BLaER1 treated with 17β-estradiol and CSF1 and Interleukin-3, amounts not matched to agents 10 nM and 100 nM (cell line): ENCODE results near the gene TTC33.
A peak's percentile ranks its signal among the peaks of the same experiment; 100 is the strongest.

Source experiments
- H3K27ac ChIP-seq, 11 experiments: shearing (Covaris generic); formaldehyde crosslinking; 2 replicates each; pipeline ENCODE4 v1.8.1; 2022
- H3K27me3 ChIP-seq, 11 experiments: shearing (Covaris generic); formaldehyde crosslinking; 2 replicates each; pipeline ENCODE4 v1.8.1; 2022
- H3K36me3 ChIP-seq, 11 experiments: shearing (Covaris generic); formaldehyde crosslinking; 2 replicates each; pipeline ENCODE4 v1.8.1; 2022
- H3K4me1 ChIP-seq, 10 experiments: shearing (Covaris generic); formaldehyde crosslinking; 2 replicates each; pipeline ENCODE4 v1.8.1; 2022
- H3K4me2 ChIP-seq, 11 experiments: shearing (Covaris generic); formaldehyde crosslinking; 2 replicates each; pipeline ENCODE4 v1.8.1; 2022
- H3K4me3 ChIP-seq, 10 experiments: shearing (Covaris generic); formaldehyde crosslinking; 2 replicates each; pipeline ENCODE4 v1.8.1; 2022
- H3K9ac ChIP-seq, 11 experiments: shearing (Covaris generic); formaldehyde crosslinking; 2 replicates each; pipeline ENCODE4 v1.8.1; 2022
- H3K9me3 ChIP-seq, 11 experiments: shearing (Covaris generic); formaldehyde crosslinking; replicated peaks in 1 of 11; 2 replicates each; pipeline ENCODE4 v1.8.1; 2022
- H4K20me1 ChIP-seq, 11 experiments: shearing (Covaris generic); formaldehyde crosslinking; 2 replicates each; pipeline ENCODE4 v1.8.1; 2022
- Cebpa-rat ChIP-seq, 11 experiments: shearing (Covaris generic); IDR thresholded peaks; 2 replicates each; pipeline ENCODE4 v1.8.1; 2022

The TTC33 gene

GRCh38 chr5:40556811-40557210 is 198.9 kb downstream of the TTC33 start:
- Histone ChIP-seq H3K27me3 (no peaks in the 10 kb centered on the region), H3K9ac (no peak overlapping the region), H4K20me1 (no peaks in the 10 kb centered on the region), H3K36me3 (no peaks in the 10 kb centered on the region), H3K4me3 (no peak overlapping the region), H3K9me3 (peaks cover 3 to 14% (median 12%) of the 10 kb centered on the region in 11 experiments; a peak in 12 of 22 replicates), H3K4me2 (no peak overlapping the region), H3K4me1 (peaks cover 0 to 19% (median 0%) of the 10 kb centered on the region in 10 experiments; a peak in 4 of 20 replicates), H3K27ac (no peak overlapping the region)
- TF ChIP-seq Cebpa-rat (IDR thresholded peaks at IDR 0.05): no peak

GRCh38 chr5:40555886-40556285 is 199.9 kb downstream of the TTC33 start:
- no peak overlapping the region for H3K27ac ChIP-seq
- no peak overlapping the region for H3K4me2 ChIP-seq
- TF ChIP-seq Cebpa-rat (IDR thresholded peaks at IDR 0.05): no peak
- no peak overlapping the region for H3K9ac ChIP-seq
- H3K9me3 ChIP-seq: peaks cover 0 to 5% (median 3%) of the 10 kb centered on the region in 11 experiments; a peak in 8 of 22 replicates
- no peaks in the 10 kb centered on the region for H4K20me1 ChIP-seq
- peaks cover 0 to 25% (median 0%) of the 10 kb centered on the region in 10 experiments; a peak in 4 of 20 replicates for H3K4me1 ChIP-seq
- H3K36me3 ChIP-seq: no peaks in the 10 kb centered on the region
- no peaks in the 10 kb centered on the region for H3K27me3 ChIP-seq
- H3K4me3 ChIP-seq: no peak overlapping the region

GRCh38 chr5:40554813-40555212 is 200.9 kb downstream of the TTC33 start:
- H3K9me3 ChIP-seq: peaks cover 0 to 7% (median 0%) of the 10 kb centered on the region in 11 experiments; a peak in 4 of 22 replicates
- H3K27ac ChIP-seq: no peak overlapping the region
- no peak for TF ChIP-seq Cebpa-rat (IDR thresholded peaks at IDR 0.05)
- H3K4me3 ChIP-seq: no peak overlapping the region
- H3K9ac ChIP-seq: no peak overlapping the region
- no peaks in the 10 kb centered on the region for H4K20me1 ChIP-seq
- H3K4me2 ChIP-seq: no peak overlapping the region
- no peaks in the 10 kb centered on the region for H3K27me3 ChIP-seq
- peaks cover 0 to 25% (median 0%) of the 10 kb centered on the region in 10 experiments; a peak in 4 of 20 replicates for H3K4me1 ChIP-seq
- no peaks in the 10 kb centered on the region for H3K36me3 ChIP-seq

GRCh38 chr5:40554054-40554453 is 201.7 kb downstream of the TTC33 start:
- Histone ChIP-seq H3K4me1 (peaks cover 0 to 25% (median 0%) of the 10 kb centered on the region in 10 experiments; a peak in 4 of 20 replicates), H3K27me3 (no peaks in the 10 kb centered on the region), H3K9me3 (peaks cover 0 to 7% (median 0%) of the 10 kb centered on the region in 11 experiments; a peak in 4 of 22 replicates), H3K27ac (no peak overlapping the region), H3K4me3 (no peak overlapping the region), H4K20me1 (no peaks in the 10 kb centered on the region), H3K36me3 (no peaks in the 10 kb centered on the region), H3K9ac (no peak overlapping the region), H3K4me2 (no peak overlapping the region)
- TF ChIP-seq Cebpa-rat (IDR thresholded peaks at IDR 0.05): no peak

GRCh38 chr5:40552981-40553380 is 202.8 kb downstream of the TTC33 start:
- Histone ChIP-seq H3K27me3 (no peaks in the 10 kb centered on the region), H3K9me3 (peaks cover 0 to 7% (median 0%) of the 10 kb centered on the region in 11 experiments; a peak in 4 of 22 replicates), H4K20me1 (no peaks in the 10 kb centered on the region), H3K4me3 (no peak overlapping the region), H3K36me3 (no peaks in the 10 kb centered on the region), H3K4me1 (peaks cover 0 to 25% (median 0%) of the 10 kb centered on the region in 10 experiments; a peak in 4 of 20 replicates), H3K9ac (no peak overlapping the region), H3K4me2 (no peak overlapping the region), H3K27ac (no peak overlapping the region)
- TF ChIP-seq Cebpa-rat (IDR thresholded peaks at IDR 0.05): no peak

GRCh38 chr5:40551496-40552491 is 204.0 kb downstream of the TTC33 start:
- no peak for TF ChIP-seq Cebpa-rat (IDR thresholded peaks at IDR 0.05)

GRCh38 chr5:40550481-40550880 is 205.3 kb downstream of the TTC33 start:
- H3K9me3 ChIP-seq: peaks cover 0 to 7% (median 0%) of the 10 kb centered on the region in 11 experiments; a peak in 4 of 22 replicates
- no peak overlapping the region for H3K27ac ChIP-seq
- no peak overlapping the region for H3K4me3 ChIP-seq
- H3K4me2 ChIP-seq: no peak overlapping the region
- no peaks in the 10 kb centered on the region for H3K36me3 ChIP-seq
- no peaks in the 10 kb centered on the region for H3K27me3 ChIP-seq
- no peaks in the 10 kb centered on the region for H4K20me1 ChIP-seq
- H3K9ac ChIP-seq: no peak overlapping the region
- H3K4me1 ChIP-seq: peaks cover 0 to 15% (median 0%) of the 10 kb centered on the region in 10 experiments; a peak in 4 of 20 replicates
- TF ChIP-seq Cebpa-rat (IDR thresholded peaks at IDR 0.05): no peak

More at GRCh38 chr5:40551496-40552491, 204.0 kb downstream of the TTC33 start:
- H3K9ac ChIP-seq: no peak overlapping the region
- no peaks in the 10 kb centered on the region for H3K27me3 ChIP-seq
- peaks cover 0 to 17% (median 0%) of the 10 kb centered on the region in 10 experiments; a peak in 4 of 20 replicates for H3K4me1 ChIP-seq
- peaks cover 0 to 7% (median 0%) of the 10 kb centered on the region in 11 experiments; a peak in 4 of 22 replicates for H3K9me3 ChIP-seq
- H3K27ac ChIP-seq: peak overlapping the region in 2 of 11 experiments; percentile 2 to 8; a peak in 2 of 22 replicates
- peak overlapping the region in 2 of 11 experiments; percentile 61; a peak in 4 of 22 replicates for H3K4me2 ChIP-seq
- H3K36me3 ChIP-seq: no peaks in the 10 kb centered on the region
- H4K20me1 ChIP-seq: no peaks in the 10 kb centered on the region
- H3K4me3 ChIP-seq: no peak overlapping the region

GRCh38 chr5:40549616-40550015 is 206.1 kb downstream of the TTC33 start:
- Histone ChIP-seq H3K36me3 (no peaks in the 10 kb centered on the region), H3K4me3 (no peak overlapping the region), H3K4me1 (peaks cover 0 to 15% (median 0%) of the 10 kb centered on the region in 10 experiments; a peak in 4 of 20 replicates), H3K9me3 (peaks cover 0 to 7% (median 0%) of the 10 kb centered on the region in 11 experiments; a peak in 4 of 22 replicates), H4K20me1 (no peaks in the 10 kb centered on the region), H3K4me2 (no peak overlapping the region), H3K27me3 (no peaks in the 10 kb centered on the region), H3K27ac (no peak overlapping the region), H3K9ac (no peak overlapping the region)
- no peak for TF ChIP-seq Cebpa-rat (IDR thresholded peaks at IDR 0.05)

GRCh38 chr5:40547994-40548575 is 207.7 kb downstream of the TTC33 start:
- Histone ChIP-seq H3K4me3 (no peak overlapping the region), H3K27ac (no peak overlapping the region), H4K20me1 (no peaks in the 10 kb centered on the region), H3K9me3 (peaks cover 0 to 7% (median 0%) of the 10 kb centered on the region in 11 experiments; a peak in 4 of 22 replicates), H3K27me3 (no peaks in the 10 kb centered on the region), H3K9ac (no peak overlapping the region), H3K4me2 (no peak overlapping the region), H3K36me3 (no peaks in the 10 kb centered on the region), H3K4me1 (peaks cover 0 to 15% (median 0%) of the 10 kb centered on the region in 10 experiments; a peak in 4 of 20 replicates)
- TF ChIP-seq Cebpa-rat (IDR thresholded peaks at IDR 0.05): no peak
